Spleen (tissue), 11 donors: Measurements from ENCODE around the gene CNTNAP5. TPM values are rescaled to one million over a fixed set of nuclear protein-coding genes. Genes with fewer than 3 reads are reported as not detected.

Source experiments
- DNase-seq: peaks from one replicate; pipeline ENCODE4 v3.0.0-alpha.2; 2020
- H3K27ac ChIP-seq, 8 donors: fragments of 200-600 bp; sonication (generic) in 7 of 8; 1 replicate in 4 of 8; 2 replicates in 4 of 8; pipeline versions ENCODE4 v1.5.0 to v1.8.0; 2016 to 2021; ENCODE audit warnings: inconsistent platforms in 4 of 8, mild to moderate bottlenecking in 4 of 8, moderate library complexity in 1 of 8
- H3K27me3 ChIP-seq, 7 donors: fragments of 200-600 bp; sonication (generic) in 6 of 7; replicated peaks in 1 of 7; 1 replicate in 4 of 7; 2 replicates in 3 of 7; pipeline versions ENCODE4 v1.5.0 to v1.8.0; 2016 to 2021; ENCODE audit warnings: inconsistent platforms in 3 of 7, mild to moderate bottlenecking in 1 of 7
- H3K36me3 ChIP-seq, 6 donors: fragments of 200-600 bp; sonication (generic) in 5 of 6; 1 replicate in 4 of 6; 2 replicates in 2 of 6; pipeline versions ENCODE4 v1.5.0 to v1.8.0; 2016 to 2021; ENCODE audit warnings: inconsistent platforms in 2 of 6
- H3K4me1 ChIP-seq, 6 donors: fragments of 200-600 bp; sonication (generic) in 5 of 6; 1 replicate in 3 of 6; 2 replicates in 3 of 6; pipeline versions ENCODE4 v1.5.0 to v1.8.0; 2016 to 2021; ENCODE audit warnings: inconsistent platforms in 3 of 6
- H3K4me3 ChIP-seq, 8 donors: fragments of 200-600 bp; sonication (generic) in 7 of 8; 1 replicate in 4 of 8; 2 replicates in 4 of 8; pipeline versions ENCODE4 v1.5.0 to v1.8.0; 2016 to 2021; ENCODE audit warnings: inconsistent platforms in 4 of 8, mild to moderate bottlenecking in 4 of 8, moderate library complexity in 2 of 8
- H3K9me3 ChIP-seq, 8 donors: fragments of 200-600 bp; sonication (generic) in 7 of 8; 1 replicate in 4 of 8; 2 replicates in 4 of 8; pipeline versions ENCODE4 v1.5.0 to v1.8.0; 2016 to 2021; ENCODE audit warnings: inconsistent platforms in 4 of 8
- POLR2A ChIP-seq, 3 donors: fragments of 450-650 bp; IDR thresholded peaks; one replicate each; pipeline ENCODE4 v1.5.1; 2017; ENCODE audit warnings: antibody characterized with exemption in 3 of 3, mild to moderate bottlenecking in 1 of 3
- POLR2AphosphoS5 ChIP-seq, 3 donors: sonication (generic); formaldehyde crosslinking; IDR thresholded peaks; one replicate each; pipeline ENCODE4 v1.5.1; 2017; ENCODE audit warnings: antibody characterized with exemption in 3 of 3
- WGBS, 5 donors: extraction: QIAGEN DNeasy Blood & Tissue Kit in 3 of 5; methylation state at CpG; one replicate each; pipeline versions ENCODE4 v1.1.5 to v1.1.7; 2013 to 2018; 5-methylcytosine and 5-hydroxymethylcytosine counted together
- intact Hi-C: fragments of 100-400 bp; cut with DNase I; formaldehyde crosslinking; loops from one replicate; pipeline ENCODE4 v1.15.0; 2023; ENCODE audit warnings: low total_unique reads
- polyA plus RNA-seq, 3 donors: library from polyadenylated mRNA; stranded (reverse); fragments of 200-250 nt; gene quantifications; one replicate each; pipeline ENCODE4 v1.2.1, GENCODE V29; 2013
- total RNA-seq, 7 donors: library from RNA; depleted of rRNA in 3 of 7; stranded (reverse); fragments of >200 nt in 3 of 7; fragmentation: NEBNext Ultra II Directional in 4 of 7; extraction: Animal tissue kit (Norgen Biotek cat#: 25700) in 4 of 7; gene quantifications; one replicate each; pipeline versions ENCODE4 v1.1.0 to v1.2.1, GENCODE V29; 2016 to 2021
- TF ChIP-seq, protein P1 (sequence below), 11 experiments: fragments of 200-600 bp in 7 of 11; fragments of 450-650 bp in 4 of 11; sonication (generic) in 4 of 11; IDR thresholded peaks in 8 of 11; conservative IDR thresholded peaks in 3 of 11; 1 replicate in 7 of 11; 2 replicates in 4 of 11; pipeline versions ENCODE4 v1.4.0 to v1.8.0; 2016 to 2021; ENCODE audit warnings: antibody characterized with exemption in 11 of 11, inconsistent platforms in 4 of 11, mild to moderate bottlenecking in 1 of 11
- donor health status: healthy with polysubstance abuse.
- donor health status: DM: no; HTN: no; CAD: no; lungs with moderate emphysema.
- donor health status: DM: no; HTN: no; CAD: no.
- donor health status: Bipolar disorder and iron deficiency.
- donor health status: healthy.
- donor health status: DM: no; HTN: no; CAD: no.
- donor health status: DM: yes; HTN: yes; CAD: no.

CNTNAP5 gene
- total and polyA plus RNA-seq, 10 donors, result 0.18 TPM; not detected in 9

DNA sequence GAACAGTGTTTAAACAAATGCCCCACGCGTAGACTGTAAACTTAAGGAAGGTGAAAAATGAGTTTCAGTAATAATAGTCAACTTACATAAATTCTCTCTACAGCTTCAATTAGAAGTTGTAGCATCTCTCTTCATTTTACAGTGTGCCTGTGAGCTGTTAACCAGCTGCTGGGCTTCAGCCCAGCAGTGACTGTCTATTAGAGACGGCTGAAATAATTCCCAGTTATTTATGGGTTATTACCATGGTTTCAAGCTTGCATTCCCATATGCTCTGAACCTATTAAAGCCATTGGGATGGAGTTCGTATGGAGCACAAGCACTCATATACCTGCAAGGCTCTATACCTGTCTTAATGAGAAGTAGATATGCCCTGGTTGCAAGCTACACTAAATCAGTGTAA lies 501.1 kb downstream of the CNTNAP5 start:
- DNase-seq, result no peak
- no peaks in the 10 kb centered on the region for H3K4me1 ChIP-seq
- H3K4me3 ChIP-seq, result no peak overlapping the region
- H3K27ac ChIP-seq, result no peak overlapping the region
- 82 to 89% (median 86%) methylated on average over 4 of the region's 4 CpGs for WGBS, 5 donors
- no peaks in the 10 kb centered on the region for H3K36me3 ChIP-seq
- TF ChIP-seq, protein P1, sequence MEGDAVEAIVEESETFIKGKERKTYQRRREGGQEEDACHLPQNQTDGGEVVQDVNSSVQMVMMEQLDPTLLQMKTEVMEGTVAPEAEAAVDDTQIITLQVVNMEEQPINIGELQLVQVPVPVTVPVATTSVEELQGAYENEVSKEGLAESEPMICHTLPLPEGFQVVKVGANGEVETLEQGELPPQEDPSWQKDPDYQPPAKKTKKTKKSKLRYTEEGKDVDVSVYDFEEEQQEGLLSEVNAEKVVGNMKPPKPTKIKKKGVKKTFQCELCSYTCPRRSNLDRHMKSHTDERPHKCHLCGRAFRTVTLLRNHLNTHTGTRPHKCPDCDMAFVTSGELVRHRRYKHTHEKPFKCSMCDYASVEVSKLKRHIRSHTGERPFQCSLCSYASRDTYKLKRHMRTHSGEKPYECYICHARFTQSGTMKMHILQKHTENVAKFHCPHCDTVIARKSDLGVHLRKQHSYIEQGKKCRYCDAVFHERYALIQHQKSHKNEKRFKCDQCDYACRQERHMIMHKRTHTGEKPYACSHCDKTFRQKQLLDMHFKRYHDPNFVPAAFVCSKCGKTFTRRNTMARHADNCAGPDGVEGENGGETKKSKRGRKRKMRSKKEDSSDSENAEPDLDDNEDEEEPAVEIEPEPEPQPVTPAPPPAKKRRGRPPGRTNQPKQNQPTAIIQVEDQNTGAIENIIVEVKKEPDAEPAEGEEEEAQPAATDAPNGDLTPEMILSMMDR (IDR thresholded peaks at IDR 0.05 in 8 of 11, conservative IDR thresholded peaks at IDR 0.05 in 3 of 11), result no peak
- TF ChIP-seq POLR2AphosphoS5 (IDR thresholded peaks at IDR 0.05) (no peak), POLR2A (IDR thresholded peaks at IDR 0.05) (no peak)
- intact Hi-C loops, result no loop called here
- H3K27me3 ChIP-seq, result no peaks in the 10 kb centered on the region
- H3K9me3 ChIP-seq, result no peaks in the 10 kb centered on the region

GRCh38 chr2:124530203-124530602 lies 505.1 kb downstream of the CNTNAP5 start:
- no peak overlapping the region for H3K27ac ChIP-seq
- TF ChIP-seq POLR2AphosphoS5 (IDR thresholded peaks at IDR 0.05), result no peak
- TF ChIP-seq, protein P1 (IDR thresholded peaks at IDR 0.05 in 8 of 11, conservative IDR thresholded peaks at IDR 0.05 in 3 of 11), result no peak
- no peak for TF ChIP-seq POLR2A (IDR thresholded peaks at IDR 0.05)
- H3K36me3 ChIP-seq, result no peaks in the 10 kb centered on the region
- no peaks in the 10 kb centered on the region for H3K9me3 ChIP-seq
- no peaks in the 10 kb centered on the region for H3K4me1 ChIP-seq
- 84 to 93% (median 89%) methylated on average over 4 of the region's 4 CpGs for WGBS, 5 donors
- DNase-seq, result no peak
- H3K4me3 ChIP-seq, result no peak overlapping the region
- intact Hi-C loops, result no loop called here
- H3K27me3 ChIP-seq, result no peaks in the 10 kb centered on the region

DNA sequence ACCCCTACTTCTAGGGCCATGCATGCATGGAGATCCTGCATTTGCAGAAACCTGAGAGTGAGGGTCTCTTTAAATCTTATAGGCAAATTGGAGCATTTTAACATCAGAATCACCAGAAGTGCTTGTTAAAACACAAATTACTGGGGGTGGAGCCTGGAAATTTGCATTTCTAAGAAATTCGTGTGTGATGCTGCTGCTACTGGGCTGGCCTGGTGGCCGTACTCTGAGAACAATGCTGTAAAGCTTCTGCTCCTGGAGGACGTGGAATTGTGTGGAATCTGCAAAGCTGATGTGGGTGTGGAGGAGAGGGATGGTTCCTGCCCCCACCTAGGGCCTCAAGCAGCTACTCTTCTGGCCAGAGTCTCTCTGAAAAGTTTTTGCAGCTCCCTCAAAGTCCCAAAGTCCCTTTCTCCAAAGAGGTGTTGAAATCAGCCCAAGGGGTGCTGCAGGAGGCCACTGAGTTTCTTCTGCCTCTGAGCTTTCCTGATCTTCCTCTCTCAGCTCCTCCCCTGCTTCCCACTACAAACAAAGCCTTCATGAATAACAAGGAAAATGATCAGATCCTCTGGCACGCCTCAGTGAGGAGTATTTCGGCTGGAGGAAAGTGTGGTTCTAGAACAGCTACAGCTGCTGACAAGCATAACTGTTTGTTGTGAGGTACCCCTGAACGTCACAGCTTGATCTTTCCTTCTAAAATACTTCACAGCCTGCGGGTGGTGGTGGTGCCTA lies 508.3 kb downstream of the CNTNAP5 start:
- DNase-seq, result no peak
- no peaks in the 10 kb centered on the region for H3K36me3 ChIP-seq
- 61 to 70% (median 69%) methylated on average over 7 of the region's 7 CpGs for WGBS, 5 donors
- no peak overlapping the region for H3K4me3 ChIP-seq
- no peak overlapping the region for H3K27ac ChIP-seq
- no peaks in the 10 kb centered on the region for H3K27me3 ChIP-seq
- H3K4me1 ChIP-seq, result no peaks in the 10 kb centered on the region
- TF ChIP-seq POLR2A (IDR thresholded peaks at IDR 0.05) (no peak), POLR2AphosphoS5 (IDR thresholded peaks at IDR 0.05) (no peak)
- TF ChIP-seq, protein P1 (IDR thresholded peaks at IDR 0.05 in 8 of 11, conservative IDR thresholded peaks at IDR 0.05 in 3 of 11), result no peak
- H3K9me3 ChIP-seq, result no peaks in the 10 kb centered on the region
- intact Hi-C loops, result no loop called here

GRCh38 chr2:124534028-124534427 lies 508.9 kb downstream of the CNTNAP5 start:
- TF ChIP-seq, protein P1 (IDR thresholded peaks at IDR 0.05 in 8 of 11, conservative IDR thresholded peaks at IDR 0.05 in 3 of 11), result no peak
- TF ChIP-seq POLR2AphosphoS5 (IDR thresholded peaks at IDR 0.05) (no peak), POLR2A (IDR thresholded peaks at IDR 0.05) (no peak)
- H3K4me3 ChIP-seq, result no peak overlapping the region
- no peaks in the 10 kb centered on the region for H3K9me3 ChIP-seq
- no peak overlapping the region for H3K27ac ChIP-seq
- 63 to 89% (median 81%) methylated on average over 2 of the region's 2 CpGs for WGBS, 5 donors
- no peaks in the 10 kb centered on the region for H3K27me3 ChIP-seq
- intact Hi-C loops, result no loop called here
- no peak for DNase-seq
- H3K36me3 ChIP-seq, result no peaks in the 10 kb centered on the region
- H3K4me1 ChIP-seq, result no peaks in the 10 kb centered on the region
